PC-3 (cell line): Measurements from ENCODE around the gene PTPN21.

ENCODE experiments used
- EZH2 ChIP-seq: fragments of 300-600 bp; sonication (generic); IDR thresholded peaks from one replicate; pipeline ENCODE4 v1.6.1; 2017; ENCODE audit warnings: antibody characterized with exemption, mild to moderate bottlenecking, low read length; ENCODE audit not compliant: unreplicated experiment
- TF ChIP-seq, protein P1 (sequence below): fragments of 300-600 bp; sonication (generic); conservative IDR thresholded peaks from 2 replicates; pipeline ENCODE4 v1.5.1; 2017; ENCODE audit warnings: antibody characterized with exemption, low read depth, mild to moderate bottlenecking, low read length

DNA sequence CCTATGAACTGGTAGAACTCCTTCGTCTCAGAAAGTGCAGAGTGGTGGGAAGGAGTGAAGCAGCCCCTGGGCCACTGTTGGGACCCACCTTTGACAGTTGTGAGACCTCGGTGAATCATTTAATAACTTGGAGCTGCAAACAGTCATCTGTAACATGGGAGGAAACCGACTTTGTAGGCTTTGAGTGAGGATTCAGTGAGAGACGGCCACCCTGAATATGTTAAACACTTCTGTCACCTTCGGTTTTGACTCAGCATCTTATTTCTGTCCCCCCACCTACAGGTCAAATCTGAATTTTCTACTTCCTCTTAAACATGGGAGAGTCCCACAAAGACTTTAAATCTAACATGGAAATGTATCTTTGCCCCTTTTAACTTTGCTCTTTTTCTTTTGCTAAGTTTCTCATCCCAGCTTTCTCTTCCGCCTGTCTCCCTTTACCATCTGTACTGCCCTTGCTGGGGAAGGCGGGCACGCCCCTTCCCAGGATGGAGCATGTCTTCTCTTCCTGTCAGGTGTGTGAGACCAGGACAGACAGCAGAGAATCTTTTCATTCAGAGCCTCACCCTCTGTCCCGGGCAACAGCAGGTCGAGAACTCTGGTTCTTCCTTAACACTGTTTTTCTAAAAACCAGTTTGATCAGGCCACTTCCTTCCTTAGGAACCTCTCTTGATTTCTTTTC lies 45.1 kb upstream of the PTPN21 start:
- TF ChIP-seq, protein P1, sequence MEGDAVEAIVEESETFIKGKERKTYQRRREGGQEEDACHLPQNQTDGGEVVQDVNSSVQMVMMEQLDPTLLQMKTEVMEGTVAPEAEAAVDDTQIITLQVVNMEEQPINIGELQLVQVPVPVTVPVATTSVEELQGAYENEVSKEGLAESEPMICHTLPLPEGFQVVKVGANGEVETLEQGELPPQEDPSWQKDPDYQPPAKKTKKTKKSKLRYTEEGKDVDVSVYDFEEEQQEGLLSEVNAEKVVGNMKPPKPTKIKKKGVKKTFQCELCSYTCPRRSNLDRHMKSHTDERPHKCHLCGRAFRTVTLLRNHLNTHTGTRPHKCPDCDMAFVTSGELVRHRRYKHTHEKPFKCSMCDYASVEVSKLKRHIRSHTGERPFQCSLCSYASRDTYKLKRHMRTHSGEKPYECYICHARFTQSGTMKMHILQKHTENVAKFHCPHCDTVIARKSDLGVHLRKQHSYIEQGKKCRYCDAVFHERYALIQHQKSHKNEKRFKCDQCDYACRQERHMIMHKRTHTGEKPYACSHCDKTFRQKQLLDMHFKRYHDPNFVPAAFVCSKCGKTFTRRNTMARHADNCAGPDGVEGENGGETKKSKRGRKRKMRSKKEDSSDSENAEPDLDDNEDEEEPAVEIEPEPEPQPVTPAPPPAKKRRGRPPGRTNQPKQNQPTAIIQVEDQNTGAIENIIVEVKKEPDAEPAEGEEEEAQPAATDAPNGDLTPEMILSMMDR: no peak
- TF ChIP-seq EZH2: no peak
